Gastroesophageal sphincter (tissue), 3 donors: Measurements from ENCODE around the gene SOX8.

ENCODE experiments used
- CTCF ChIP-seq, 4 experiments: fragments of 200-600 bp in 2 of 4; fragments of 450-650 bp in 2 of 4; sonication (generic) in 1 of 4; IDR thresholded peaks; one replicate each; pipeline ENCODE4 v1.5.1; 2017 to 2019; ENCODE audit warnings: antibody characterized with exemption in 4 of 4, mild to moderate bottlenecking in 2 of 4, moderate library complexity in 2 of 4
- EP300 ChIP-seq: sonication (generic); formaldehyde crosslinking; IDR thresholded peaks from one replicate; pipeline ENCODE4 v1.6.1; 2017; ENCODE audit warnings: antibody characterized with exemption, mild to moderate bottlenecking
- POLR2A ChIP-seq, 2 donors: fragments of 450-650 bp; IDR thresholded peaks; one replicate each; pipeline ENCODE4 v1.6.1; 2017; ENCODE audit warnings: antibody characterized with exemption in 2 of 2, mild to moderate bottlenecking in 2 of 2, moderate library complexity in 1 of 2
- POLR2AphosphoS5 ChIP-seq: sonication (generic); formaldehyde crosslinking; IDR thresholded peaks from one replicate; pipeline ENCODE4 v1.6.1; 2017; ENCODE audit warnings: antibody characterized with exemption

GRCh38 chr16:937723-938122, 43.8 kb upstream of the SOX8 start:
- TF ChIP-seq POLR2AphosphoS5 (no peak), CTCF (IDR thresholded peaks at IDR 0.05) (no peak), POLR2A (IDR thresholded peaks at IDR 0.05) (no peak), EP300 (no peak)
